NCI-H187 (cell line): ENCODE data around the gene SPOCK1.

ENCODE experiments used
- DNase-seq, 2 experiments: peaks; one replicate each; lab custom pipeline; 2025; lab: John Stamatoyannopoulos, UW

SPOCK1 gene

GRCh38 chr5:137194300-137194699 is 304.8 kb downstream of the SPOCK1 start:
- no peak for DNase-seq

- DNase-seq, result no peak
These were observed 306.8 kb downstream of the SPOCK1 start for GRCh38 chr5:137192293-137192743.

GRCh38 chr5:137191179-137191578 is 307.9 kb downstream of the SPOCK1 start:
- no peak for DNase-seq

- DNase-seq, result no peak
These were observed 308.7 kb downstream of the SPOCK1 start for GRCh38 chr5:137190441-137190840.

- no peak for DNase-seq
These were observed 309.1 kb downstream of the SPOCK1 start for GRCh38 chr5:137190031-137190430.

- no peak for DNase-seq
These were observed 310.6 kb downstream of the SPOCK1 start for GRCh38 chr5:137188566-137188965.

GRCh38 chr5:137186759-137187461 is 312.2 kb downstream of the SPOCK1 start:
- no peak for DNase-seq

- DNase-seq, result no peak
These were observed 313.9 kb downstream of the SPOCK1 start for GRCh38 chr5:137185193-137185592.

- DNase-seq, result no peak
These were observed 314.4 kb downstream of the SPOCK1 start for GRCh38 chr5:137184734-137185133.

GRCh38 chr5:137182576-137182975 is 316.6 kb downstream of the SPOCK1 start:
- DNase-seq, result no peak

GRCh38 chr5:137181667-137182066 is 317.5 kb downstream of the SPOCK1 start:
- no peak for DNase-seq

- DNase-seq, result no peak
These were observed 319.9 kb downstream of the SPOCK1 start for GRCh38 chr5:137179203-137179602.

GRCh38 chr5:137176609-137177008 is 322.5 kb downstream of the SPOCK1 start:
- no peak for DNase-seq

- no peak for DNase-seq
These were observed 323.0 kb downstream of the SPOCK1 start for GRCh38 chr5:137176126-137176525.

- no peak for DNase-seq
These were observed 324.9 kb downstream of the SPOCK1 start for GRCh38 chr5:137174196-137174595.

GRCh38 chr5:137172258-137172657 is 326.9 kb downstream of the SPOCK1 start:
- no peak for DNase-seq

GRCh38 chr5:137167187-137167586 is 331.9 kb downstream of the SPOCK1 start:
- no peak for DNase-seq

GRCh38 chr5:137164961-137165360 is 334.2 kb downstream of the SPOCK1 start:
- DNase-seq, result no peak

- no peak for DNase-seq
These were observed 334.6 kb downstream of the SPOCK1 start for GRCh38 chr5:137164536-137164935.

GRCh38 chr5:137158691-137159090 is 340.4 kb downstream of the SPOCK1 start:
- no peak for DNase-seq

GRCh38 chr5:137156180-137156579 is 342.9 kb downstream of the SPOCK1 start:
- no peak for DNase-seq

GRCh38 chr5:137155261-137156000 is 343.7 kb downstream of the SPOCK1 start:
- no peak for DNase-seq

- no peak for DNase-seq
These were observed 346.5 kb downstream of the SPOCK1 start for GRCh38 chr5:137152616-137153015.
